ENCODE data around the gene ZNF562.

ZNF562 gene

DNA sequence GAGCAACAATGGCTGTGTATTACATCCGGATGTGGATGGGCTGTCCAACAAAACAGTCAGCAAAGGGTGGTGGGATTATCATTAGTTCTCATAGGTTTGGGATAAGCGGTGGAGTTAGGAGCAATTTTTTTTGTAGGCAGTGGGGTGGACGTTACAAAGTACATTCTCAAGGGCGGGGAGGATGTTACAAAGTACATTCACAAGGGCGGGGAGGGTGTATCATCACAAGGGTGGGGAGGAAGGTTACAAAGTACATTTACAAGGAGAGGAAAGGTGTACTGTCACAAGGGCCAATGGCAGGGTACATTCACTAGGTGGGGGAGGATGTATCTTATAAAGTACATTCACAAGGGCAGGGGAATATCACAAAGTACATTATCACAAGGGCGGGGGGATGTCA lies 33.1 kb downstream of the ZNF562 start:
- no peak overlapping the region for H3K4me3 ChIP-seq (ENCODE audit: low read depth, low read length)
- no peak for TF ChIP-seq CTCF (IDR thresholded peaks at IDR 0.05; ENCODE audit: low read depth, low read length)

DNA sequence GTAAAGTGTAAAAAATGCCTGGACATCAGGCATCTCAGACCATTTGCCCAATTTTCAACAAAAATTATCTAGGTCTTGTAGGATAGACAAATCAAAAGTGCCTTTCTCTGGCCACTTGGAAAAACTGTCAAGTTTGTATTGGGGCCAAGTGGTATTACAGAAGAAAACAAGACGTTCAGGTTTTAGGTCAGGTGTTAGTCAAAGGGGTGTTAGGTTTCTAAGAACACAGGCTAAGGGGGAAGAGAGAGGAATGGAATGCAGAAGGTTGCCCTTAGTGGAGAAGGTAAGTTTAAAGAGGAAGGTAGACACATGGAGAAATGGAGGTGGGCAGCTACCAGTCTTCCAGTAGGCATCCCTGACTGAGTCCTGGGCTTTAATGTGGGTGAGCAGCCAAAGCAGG lies 33.9 kb downstream of the ZNF562 start:
- H3K4me3 ChIP-seq (ENCODE audit: low read depth, low read length), result no peak overlapping the region
- no peak for TF ChIP-seq CTCF (IDR thresholded peaks at IDR 0.05; ENCODE audit: low read depth, low read length)

GRCh38 chr19:9636018-9636417 lies 38.9 kb downstream of the ZNF562 start:
- no peak for TF ChIP-seq CTCF (IDR thresholded peaks at IDR 0.05; ENCODE audit: low read depth, low read length)
- H3K4me3 ChIP-seq (ENCODE audit: low read depth, low read length), result no peak overlapping the region

GRCh38 chr19:9627856-9628255 lies 47.0 kb downstream of the ZNF562 start:
- H3K4me3 ChIP-seq (ENCODE audit: low read depth, low read length), result no peak overlapping the region
- no peak for TF ChIP-seq CTCF (IDR thresholded peaks at IDR 0.05; ENCODE audit: low read depth, low read length)

GRCh38 chr19:9622531-9622930 lies 52.4 kb downstream of the ZNF562 start:
- TF ChIP-seq CTCF (IDR thresholded peaks at IDR 0.05; ENCODE audit: low read depth, low read length), result no peak
- H3K4me3 ChIP-seq (ENCODE audit: low read depth, low read length), result peak overlapping the region; percentile 14; the same call in 1 of the 2 replicates

- no peak for TF ChIP-seq CTCF (IDR thresholded peaks at IDR 0.05; ENCODE audit: low read depth, low read length)
- H3K4me3 ChIP-seq (ENCODE audit: low read depth, low read length), result peak within 1 kb of the TSS; percentile 96
Observed at GRCh38 chr19:9621156-9622037, 53.5 kb downstream of the ZNF562 start, which contains the start of gene ZNF561. ZNF561 (minus strand) TSS chr19:9621232; CDS start chr19:9619456, 1,776 bp downstream.

DNA sequence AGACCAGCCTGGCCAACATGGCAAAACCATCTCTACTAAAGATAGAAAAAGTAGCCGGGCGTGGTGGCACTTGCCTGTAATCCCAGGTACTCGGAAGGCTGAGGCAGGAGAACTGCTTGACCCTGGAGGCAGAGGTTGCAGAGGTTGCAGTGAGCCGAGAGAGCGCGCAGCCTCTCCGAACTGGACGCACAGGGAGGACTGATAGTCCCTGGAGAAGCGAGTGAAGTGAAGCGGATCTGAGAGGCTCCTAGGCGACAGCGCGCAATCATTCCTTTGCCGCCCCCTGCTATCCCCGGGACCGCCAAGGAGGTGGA lies 54.1 kb downstream of the ZNF562 start:
- peak overlapping the region; percentile 96 for H3K4me3 ChIP-seq (ENCODE audit: low read depth, low read length)
- no peak for TF ChIP-seq CTCF (IDR thresholded peaks at IDR 0.05; ENCODE audit: low read depth, low read length)

Data from WI38 (cell line).